ENCODE results near the gene FOXO3. TPM values are rescaled to one million over a fixed set of nuclear protein-coding genes. Genes with fewer than 3 reads are reported as not detected.

The FOXO3 gene
- total and polyA plus RNA-seq, 2 of the 8 experiments (the other 6 are each of a cell fraction or from before 2014, with no cell fraction given): 13.1 to 19.3 TPM

GRCh38 chr6:108616973-108617372, 56.3 kb downstream of the FOXO3 start:
- ChIA-PET POLR2A (ENCODE audit: partially characterized antibody) (no interaction called here), CTCF (ENCODE audit: partially characterized antibody) (interaction anchor here (0.6 to 2.2 kb wide), 2 partner anchors 9 to 55 kb away, joined by 3 to 5 read pairs; no protein-coding TSS in a partner anchor)
- no peak overlapping the region for H3K4me2 ChIP-seq (ENCODE audit: insufficient read depth in 1 of 2, low read depth in 2 of 2, low read length in 2 of 2)
- no peak overlapping the region for H3K14ac ChIP-seq (ENCODE audit: insufficient read length)
- H3K79me2 ChIP-seq (ENCODE audit: control insufficient read depth in 1 of 2, insufficient read depth in 2 of 2, low read length in 2 of 2): peaks cover 3 to 84% of the 10 kb centered on the region in 2 experiments; a peak in 3 of 4 replicates
- no peak overlapping the region for H2BK12ac ChIP-seq (ENCODE audit: low read depth, low read length)
- H3K27me3 ChIP-seq (replicated peaks in 1 of 4; ENCODE audit: control insufficient read depth in 3 of 4, extremely low read depth in 1 of 4, insufficient read depth in 3 of 4, low read length in 3 of 4): no peaks in the 10 kb centered on the region
- H4K91ac ChIP-seq (replicated peaks; ENCODE audit: insufficient read length, low read length): no peak overlapping the region
- H2AK5ac ChIP-seq (ENCODE audit: low read depth, low read length): no peak overlapping the region
- no peak overlapping the region for H2BK120ac ChIP-seq (replicated peaks; ENCODE audit: low read depth, low read length)
- H4K8ac ChIP-seq (ENCODE audit: extremely low read depth, insufficient read depth, low read length): no peak overlapping the region
- H2BK20ac ChIP-seq (ENCODE audit: low read length): no peak overlapping the region
- no peak overlapping the region for H4K5ac ChIP-seq (ENCODE audit: insufficient read length, low read depth, low read length)
- no peaks in the 10 kb centered on the region for H3K36me3 ChIP-seq (ENCODE audit: control insufficient read depth in 2 of 4, insufficient read depth in 4 of 4, low read length in 3 of 4)
- H3K79me1 ChIP-seq (ENCODE audit: low read depth, low read length): peaks cover 3% of the 10 kb centered on the region; the same call in 1 of the 2 replicates
- no peak overlapping the region for H3K9ac ChIP-seq (replicated peaks in 1 of 4; ENCODE audit: extremely low read depth in 1 of 4, low read depth in 3 of 4, low read length in 3 of 4)
- no peak overlapping the region for H3K27ac ChIP-seq (ENCODE audit: low read depth, low read length)
- H3K4me1 ChIP-seq (replicated peaks in 1 of 4; ENCODE audit: control insufficient read depth in 3 of 4, insufficient read depth in 4 of 4, low read length in 3 of 4): no peaks in the 10 kb centered on the region
- no peak overlapping the region for H3K23ac ChIP-seq (ENCODE audit: insufficient read length)
- H4K20me1 ChIP-seq (replicated peaks in 1 of 2; ENCODE audit: control insufficient read depth in 1 of 2, insufficient read depth in 2 of 2, low read length in 2 of 2): peaks cover 0 to 3% of the 10 kb centered on the region in 2 experiments
- H3K9me3 ChIP-seq (ENCODE audit: insufficient read depth in 2 of 2, low read depth in 1 of 2, low read length in 1 of 2): no peaks in the 10 kb centered on the region
- FAIRE-seq (no peak), DNase-seq (ENCODE audit: low read depth in 1 of 2, low spot score in 2 of 2) (no peak)
- H3K4me3 ChIP-seq (ENCODE audit: extremely low read depth in 1 of 4, insufficient read depth in 2 of 4, low read depth in 3 of 4, low read length in 4 of 4): no peak overlapping the region
- no peak overlapping the region for H2BK15ac ChIP-seq (ENCODE audit: low read length)
- TF ChIP-seq ATF2 (IDR thresholded peaks at IDR 0.05; ENCODE audit: low read length) (no peak), SP4 (IDR thresholded peaks at IDR 0.05; ENCODE audit: low read length) (no peak), ZNF274 (IDR thresholded peaks at IDR 0.05; ENCODE audit: borderline replicate concordance, extremely low read depth, low read length) (no peak), BCL11A (IDR thresholded peaks at IDR 0.05; ENCODE audit: low read depth in 2 of 2, low read length in 2 of 2) (no peak)
- H2BK5ac ChIP-seq (ENCODE audit: low read depth, low read length): no peak overlapping the region
- no peak overlapping the region for H2AFZ ChIP-seq (ENCODE audit: low read length)
- no peak overlapping the region for H3K56ac ChIP-seq (replicated peaks; ENCODE audit: insufficient read length, low read depth, low read length)
- no peak overlapping the region for H3K4ac ChIP-seq (replicated peaks; ENCODE audit: insufficient read length, low read depth, low read length)
- no peak overlapping the region for H3K18ac ChIP-seq (ENCODE audit: extremely low read depth, low read length)
- no peaks in the 10 kb centered on the region for H3K23me2 ChIP-seq (ENCODE audit: low read depth, low read length)
